Measurements from ENCODE around the gene PTPRD.

PTPRD gene

DNA sequence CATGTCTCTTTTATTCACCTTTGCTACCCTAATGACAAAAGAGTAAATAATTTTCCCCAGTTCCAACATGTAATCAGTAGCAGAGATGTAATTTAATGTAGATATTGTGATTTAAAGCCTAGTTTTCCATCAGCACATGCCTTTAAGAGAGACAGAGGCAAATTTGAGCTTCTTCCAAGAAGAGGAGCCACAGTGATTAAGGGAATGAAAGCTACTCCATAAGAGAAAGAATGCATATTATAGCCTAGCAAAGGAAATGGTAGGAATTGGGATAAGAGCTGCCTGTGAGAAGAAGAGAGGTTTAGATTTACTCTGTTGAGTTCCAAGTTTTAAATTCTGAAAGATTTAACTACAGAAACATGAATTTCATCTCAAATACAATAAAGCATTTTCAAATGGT is 2222.2 kb downstream of the PTPRD start:
- no peak for DNase-seq

DNA sequence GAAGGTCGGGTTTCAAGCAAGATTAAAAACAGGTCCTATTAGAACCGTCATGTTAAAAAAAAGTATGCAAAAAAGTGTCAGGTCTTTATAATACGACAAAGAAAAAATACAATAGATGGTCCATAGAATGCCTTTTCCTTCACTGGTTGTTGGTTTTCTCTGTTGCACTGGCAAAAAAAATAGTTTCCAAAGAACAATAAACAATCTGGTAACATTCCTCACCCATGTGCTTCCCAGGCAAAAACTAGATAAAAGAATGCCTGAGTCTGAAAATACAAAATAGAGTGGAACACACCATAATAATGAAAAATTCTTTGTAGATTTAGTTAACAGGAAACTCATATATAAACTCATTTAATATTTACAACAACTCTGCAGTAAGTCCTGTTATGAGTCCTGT is 2223.3 kb downstream of the PTPRD start:
- no peak for DNase-seq

DNA sequence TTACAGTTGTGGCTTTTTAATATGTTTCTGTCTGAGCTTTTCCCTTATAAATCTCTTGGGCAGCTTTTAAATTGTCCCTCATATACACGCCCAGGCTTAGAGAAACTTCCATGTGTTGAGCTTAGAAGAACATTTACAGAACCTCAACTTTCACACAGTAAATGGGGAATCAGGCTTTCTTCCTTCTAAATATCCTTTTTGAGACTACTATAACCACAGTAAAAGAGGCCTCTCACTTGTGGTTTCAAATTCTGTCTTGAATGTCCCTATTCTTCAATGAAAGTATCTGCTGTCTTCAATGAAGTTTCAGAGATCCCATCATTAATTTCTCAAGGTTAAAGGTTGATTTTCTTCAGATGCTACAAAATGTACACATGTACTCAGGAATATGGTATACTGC is 2224.7 kb downstream of the PTPRD start:
- DNase-seq, result no peak

DNA sequence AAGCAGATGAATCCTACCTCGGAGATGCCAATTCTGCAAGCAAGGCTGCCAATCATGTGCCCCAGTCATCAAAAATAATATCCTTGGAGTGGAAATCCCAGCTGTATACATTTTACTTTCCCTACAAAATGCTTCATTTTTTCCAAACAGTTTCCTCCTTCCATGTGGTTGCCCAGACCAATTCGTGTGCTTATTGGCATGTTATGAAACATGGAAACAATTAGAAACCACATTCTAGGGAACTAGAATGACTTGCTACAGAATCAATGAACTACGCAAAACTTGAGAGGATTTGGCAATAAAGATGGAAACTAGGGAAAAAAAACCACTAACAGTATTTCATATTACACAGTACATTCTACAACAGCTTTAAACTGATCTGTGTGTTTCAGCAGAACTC is 2228.7 kb downstream of the PTPRD start:
- no peak for DNase-seq

DNA sequence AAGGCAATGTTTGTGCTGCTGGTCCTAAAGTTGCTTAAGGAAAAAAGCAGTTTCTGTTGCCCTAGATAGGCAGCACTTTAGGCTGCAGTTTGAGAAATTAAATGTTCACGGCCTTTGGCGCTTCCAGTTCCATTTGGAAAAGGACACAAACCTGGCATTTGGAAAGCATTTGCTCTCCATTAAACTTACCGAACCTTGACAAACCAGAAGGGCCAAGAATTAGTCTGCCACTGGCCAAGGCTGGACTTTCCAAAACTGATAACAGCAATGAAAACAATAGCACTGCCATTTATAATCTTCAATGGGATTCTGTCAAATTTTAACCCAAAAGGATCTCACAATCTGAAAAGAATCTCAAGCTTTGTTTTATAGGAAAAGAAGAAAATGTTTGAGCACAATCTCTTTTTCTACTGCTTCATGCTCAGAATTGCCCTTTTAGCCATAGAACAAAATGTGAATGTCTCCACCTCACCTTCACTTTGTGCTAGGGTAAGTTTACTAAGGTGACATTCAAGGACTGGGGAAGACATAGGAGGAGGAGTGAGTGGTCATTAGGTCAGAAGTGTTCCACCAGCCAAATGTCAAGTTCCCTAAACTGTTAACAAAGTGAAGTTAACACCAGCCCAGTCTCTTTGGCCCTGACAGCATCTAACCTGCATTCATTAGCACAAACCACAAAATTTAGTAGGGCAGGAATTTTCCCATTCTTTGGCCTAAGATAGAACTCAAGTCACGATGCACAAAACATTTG is 2229.8 kb downstream of the PTPRD start:
- no peak for DNase-seq

DNA sequence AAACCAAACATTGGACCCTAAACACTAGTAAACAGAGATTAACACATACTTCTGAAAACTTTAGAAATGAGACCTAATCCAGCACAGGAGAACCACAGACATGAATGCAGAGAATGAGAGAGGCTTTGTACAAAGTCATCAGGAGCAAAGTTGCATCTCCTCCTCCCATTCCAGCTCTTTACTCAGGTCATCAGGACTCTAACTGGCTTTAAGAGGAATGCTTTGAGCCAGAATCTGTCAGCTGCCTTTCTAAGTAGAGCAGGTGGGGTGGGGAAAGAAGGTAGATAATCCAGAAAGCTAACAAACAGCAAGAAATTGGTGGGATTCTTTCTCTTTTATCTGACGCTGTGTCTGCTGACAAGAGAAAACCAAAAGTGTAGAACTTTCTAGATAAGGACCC is 2230.5 kb downstream of the PTPRD start:
- DNase-seq, result no peak

DNA sequence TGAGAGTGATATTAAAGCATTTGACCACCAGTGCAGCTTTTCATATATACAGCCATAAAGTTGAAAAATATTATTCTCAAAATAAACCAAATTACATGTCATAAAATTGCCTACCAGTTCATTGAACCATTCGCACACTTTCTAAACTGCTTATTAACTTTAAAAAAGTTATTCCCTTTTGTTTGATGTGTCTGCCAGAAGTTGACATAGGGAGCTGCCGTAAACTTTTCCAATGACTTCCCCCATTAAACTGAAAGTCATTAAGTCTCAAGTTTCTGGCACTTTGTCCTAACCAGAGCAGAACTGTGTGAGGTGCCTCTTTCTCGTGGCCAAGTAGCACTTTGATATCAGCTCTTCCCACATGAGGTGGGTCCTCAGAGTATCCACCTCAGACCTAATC is 2231.2 kb downstream of the PTPRD start:
- no peak for DNase-seq

DNA sequence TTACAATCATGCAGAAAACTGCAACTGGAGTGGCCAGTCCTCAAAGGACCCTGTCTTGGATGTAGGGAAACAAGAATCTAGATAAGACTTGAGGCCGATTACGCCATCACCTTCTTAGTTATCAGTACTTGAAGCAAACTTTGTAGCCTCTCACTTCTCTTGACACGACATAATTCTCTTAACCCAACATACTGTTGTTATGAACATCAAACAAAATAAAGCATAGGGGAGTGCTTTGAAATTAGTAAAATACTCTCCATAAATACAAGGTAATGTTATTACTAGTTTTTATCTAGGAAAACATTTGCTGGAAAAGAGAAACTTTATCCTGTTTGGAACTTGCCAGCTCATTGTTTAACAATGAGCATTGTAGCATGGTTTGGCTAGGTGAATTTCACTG is 2238.3 kb downstream of the PTPRD start:
- DNase-seq, result no peak

DNA sequence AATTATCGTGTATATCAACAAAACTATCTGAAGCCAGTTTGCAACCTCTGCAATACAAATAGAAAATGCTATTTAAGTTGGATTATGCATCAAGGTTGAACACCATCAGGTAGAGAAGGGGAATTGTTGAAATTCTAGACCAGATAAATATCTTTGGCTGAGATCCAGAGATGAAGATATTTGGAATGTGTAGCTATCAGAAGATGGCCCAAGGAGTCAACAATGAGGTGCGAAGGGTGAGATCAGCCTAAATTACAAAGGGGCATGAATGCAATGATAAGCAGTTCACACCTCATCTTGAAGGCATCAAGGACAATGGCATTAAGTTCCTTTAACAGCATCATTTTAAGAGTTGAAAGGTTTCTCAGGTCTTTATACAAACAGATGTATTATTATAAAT is 2241.1 kb downstream of the PTPRD start:
- DNase-seq, result no peak

DNA sequence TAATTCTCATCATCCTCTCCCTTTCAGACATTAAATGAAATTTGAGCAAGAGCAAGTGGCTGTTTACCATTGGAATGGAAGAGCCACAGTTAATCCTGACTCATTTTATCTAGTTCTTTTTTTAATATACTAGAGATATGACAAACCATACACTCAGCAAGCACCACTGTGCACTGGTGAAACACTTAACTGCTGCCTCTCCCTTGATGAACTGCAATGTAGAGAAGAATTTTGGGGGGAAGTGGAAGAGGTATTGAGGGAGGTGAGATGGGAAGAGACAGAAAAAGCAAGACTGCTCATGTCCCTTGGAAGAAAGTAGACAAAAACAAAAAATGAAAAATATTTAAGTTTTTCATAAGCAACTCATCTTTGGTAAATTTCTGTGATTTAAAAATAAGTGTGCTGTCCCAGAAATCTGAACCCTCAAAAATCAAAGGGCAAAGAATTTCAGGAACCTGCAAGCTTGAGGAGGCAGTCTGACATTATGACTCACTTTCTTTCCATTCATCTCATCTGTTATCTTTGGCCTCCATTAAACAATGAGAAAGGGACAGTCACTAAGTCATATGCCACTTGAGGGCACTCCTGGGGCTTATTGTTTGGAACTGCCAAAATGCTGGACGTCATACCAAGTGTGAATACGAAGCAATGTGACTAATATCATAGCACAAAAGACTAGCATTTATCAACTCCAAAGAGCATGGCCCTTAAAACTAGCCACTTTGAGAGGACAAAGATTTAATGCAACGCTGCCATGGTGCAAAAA is 2246.5 kb downstream of the PTPRD start:
- no peak for DNase-seq

DNA sequence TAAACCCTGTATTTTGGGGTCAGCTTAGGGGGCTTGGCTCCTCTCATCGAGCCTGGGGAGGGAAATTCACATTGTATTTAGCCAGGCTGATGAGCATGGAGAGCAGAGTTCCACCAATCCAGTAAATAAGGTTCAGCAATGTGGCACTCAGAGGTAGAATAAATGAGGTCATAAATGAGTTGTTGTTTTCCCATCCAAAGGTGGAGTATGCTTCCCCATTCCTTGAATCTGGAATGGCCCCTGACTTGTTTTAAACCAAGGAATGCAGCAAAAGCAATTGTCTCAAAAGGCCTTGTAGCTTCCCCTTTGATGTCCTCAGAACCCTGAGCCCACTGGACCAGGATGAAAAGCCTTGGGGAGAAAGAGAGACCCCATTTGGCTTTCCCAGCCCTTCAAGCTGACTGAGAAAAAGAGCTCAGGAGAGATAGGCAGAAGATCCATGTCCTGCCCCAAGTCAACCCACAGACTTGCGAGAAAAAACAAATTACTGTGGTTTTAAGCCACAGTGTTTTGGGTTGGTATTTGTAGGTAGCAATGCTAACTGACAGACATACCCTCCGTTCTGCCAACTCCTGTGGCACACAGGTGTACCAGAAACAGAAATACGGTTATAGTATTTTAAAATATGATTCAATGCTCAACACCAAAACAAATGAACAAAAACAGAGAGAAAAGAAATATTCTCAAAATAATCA is 2247.2 kb downstream of the PTPRD start:
- DNase-seq, result no peak

DNA sequence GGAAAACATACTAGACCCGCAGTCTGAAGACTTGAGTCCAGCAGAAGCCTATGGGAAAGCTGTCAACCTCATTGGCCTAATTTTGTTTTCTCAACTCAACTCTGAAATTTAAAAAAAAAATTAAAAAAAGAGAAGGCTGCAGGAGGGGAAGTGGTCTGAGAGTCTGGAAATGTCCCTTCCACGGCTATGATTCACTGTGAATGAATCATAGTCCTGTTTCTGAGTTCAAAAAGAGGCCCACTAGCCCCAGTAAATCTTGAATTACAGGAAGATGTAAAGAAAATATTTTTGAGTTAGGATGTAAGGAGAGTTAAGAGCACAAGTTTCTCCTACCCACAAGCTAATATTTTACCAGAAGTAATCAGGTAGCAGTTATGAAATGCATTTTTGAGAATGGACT is 2247.8 kb downstream of the PTPRD start:
- no peak for DNase-seq

DNA sequence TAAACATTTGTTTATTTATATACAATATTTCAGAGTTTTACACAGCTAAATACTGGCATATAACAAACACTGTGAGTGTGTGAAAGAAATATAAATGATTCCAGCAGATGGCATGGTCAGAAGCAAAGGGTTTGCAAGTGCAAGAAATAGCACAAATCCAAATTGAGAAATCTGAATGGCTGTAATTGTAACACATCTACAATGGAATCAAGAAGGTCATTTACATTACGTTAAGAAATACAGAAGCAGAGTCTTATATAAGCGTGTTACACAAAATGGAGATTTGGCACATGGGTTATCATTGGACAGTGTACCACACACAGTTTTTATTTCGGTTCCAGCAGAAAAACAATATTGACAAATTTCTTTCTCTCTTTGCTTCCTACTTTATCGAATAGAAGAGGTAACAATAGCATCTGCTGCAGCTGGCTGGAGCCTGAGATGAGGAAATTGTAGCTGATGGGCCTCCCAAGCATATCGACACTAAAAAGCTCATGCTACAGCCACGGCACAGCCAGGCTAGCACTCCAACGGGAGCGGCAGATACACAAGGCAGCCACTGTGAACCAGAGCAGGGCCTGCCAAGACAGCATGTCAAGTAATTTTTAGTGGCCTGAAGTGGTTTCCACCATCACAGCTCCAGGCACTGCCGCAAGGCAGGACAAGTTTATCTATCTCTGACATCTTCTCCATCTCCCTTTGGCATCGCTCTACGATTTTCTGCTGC is 2248.6 kb downstream of the PTPRD start:
- DNase-seq, result no peak

DNA sequence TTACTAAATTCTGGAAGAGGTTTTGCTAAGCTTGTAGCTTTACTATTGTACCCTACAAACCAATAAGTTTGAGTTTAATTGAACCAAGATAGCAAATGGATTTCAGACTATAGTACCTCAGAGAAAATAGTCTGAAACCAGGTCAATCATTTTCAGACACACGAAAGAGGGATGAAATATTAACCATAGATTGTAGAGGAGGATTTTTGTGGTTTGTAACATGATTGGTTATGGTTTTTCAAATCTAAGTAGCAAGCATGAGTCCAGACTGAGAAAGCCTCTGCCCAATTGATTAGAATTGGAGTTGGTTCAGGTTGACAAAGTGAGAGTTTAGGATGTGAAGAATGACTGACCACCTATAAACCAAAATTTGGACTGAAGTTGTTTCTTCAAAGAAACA is 2250.6 kb downstream of the PTPRD start:
- no peak for DNase-seq

DNA sequence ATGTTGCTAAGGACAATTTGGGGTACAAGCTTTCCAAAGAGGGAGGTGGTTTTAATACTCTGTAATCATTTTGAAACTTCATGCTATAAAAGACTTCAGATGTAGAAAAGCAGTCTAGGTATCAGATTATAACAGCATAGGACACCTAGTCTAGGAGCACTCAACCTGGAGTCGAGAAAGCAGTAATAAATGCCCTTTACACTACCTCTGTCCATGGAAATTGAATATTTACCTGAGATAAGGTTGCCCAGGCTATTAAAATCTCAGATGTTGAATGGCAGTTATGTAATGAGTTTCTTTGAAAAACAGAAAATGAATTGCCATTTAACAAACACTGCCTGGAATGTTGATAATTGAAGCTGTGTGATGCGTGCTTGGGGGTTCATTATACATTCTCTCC is 2251.4 kb downstream of the PTPRD start:
- DNase-seq, result no peak

DNA sequence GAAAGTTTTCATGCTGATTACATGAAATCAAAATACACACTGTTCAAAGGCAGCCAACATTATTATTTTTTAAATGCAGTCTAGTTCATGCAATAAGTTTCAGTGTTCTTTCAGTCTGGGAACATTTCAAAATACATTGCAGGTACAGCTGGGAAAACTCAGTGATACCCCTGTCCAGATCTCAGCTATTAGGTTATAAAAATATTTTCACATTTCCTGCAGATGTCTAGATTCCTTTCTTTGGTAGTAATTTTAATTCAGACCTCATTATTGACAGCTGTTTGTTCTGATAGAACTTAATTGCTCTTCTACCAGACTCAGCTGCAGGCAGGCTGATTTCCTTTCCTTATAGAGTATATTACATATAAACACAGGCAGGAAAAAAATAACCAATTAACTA is 2256.4 kb downstream of the PTPRD start:
- no peak for DNase-seq

DNA sequence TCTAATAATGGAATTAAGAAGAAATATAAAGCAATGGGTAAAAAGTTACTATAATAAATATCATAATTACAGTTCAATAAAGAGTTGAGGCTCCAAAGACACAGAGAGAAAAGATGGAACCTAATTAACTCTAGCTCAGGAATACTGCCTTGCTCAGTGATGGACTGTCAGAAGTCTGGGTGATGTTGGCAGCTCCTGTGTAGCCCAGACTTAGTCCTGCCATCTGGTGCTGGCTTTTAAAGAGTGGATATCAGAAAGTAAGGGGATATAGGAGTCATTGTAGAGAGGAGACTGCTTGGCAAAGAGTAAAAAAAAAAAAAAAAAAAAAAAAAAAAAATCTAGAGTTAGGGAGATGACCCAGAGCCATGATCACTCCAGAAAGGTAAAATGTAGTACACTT is 2261.4 kb downstream of the PTPRD start:
- DNase-seq, result no peak

DNA sequence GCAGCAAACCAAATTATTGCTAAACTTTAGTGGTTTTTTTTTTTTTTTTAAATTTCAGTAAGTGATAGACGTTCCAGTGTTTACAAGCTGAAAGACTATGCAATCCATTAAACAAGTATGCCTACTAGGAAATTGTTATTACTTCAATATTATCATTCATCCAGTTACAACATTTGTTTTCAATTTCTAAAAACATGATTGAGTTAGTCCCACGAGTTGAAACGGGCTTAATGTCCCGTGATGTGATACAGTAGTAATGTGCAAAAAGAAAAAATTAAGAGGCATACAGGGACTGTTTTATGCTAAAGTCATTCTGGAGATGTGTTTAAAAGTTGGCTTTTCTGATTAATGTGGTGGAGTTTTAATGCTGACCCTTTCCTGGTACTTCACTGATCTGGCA is 2262.9 kb downstream of the PTPRD start:
- no peak for DNase-seq

DNA sequence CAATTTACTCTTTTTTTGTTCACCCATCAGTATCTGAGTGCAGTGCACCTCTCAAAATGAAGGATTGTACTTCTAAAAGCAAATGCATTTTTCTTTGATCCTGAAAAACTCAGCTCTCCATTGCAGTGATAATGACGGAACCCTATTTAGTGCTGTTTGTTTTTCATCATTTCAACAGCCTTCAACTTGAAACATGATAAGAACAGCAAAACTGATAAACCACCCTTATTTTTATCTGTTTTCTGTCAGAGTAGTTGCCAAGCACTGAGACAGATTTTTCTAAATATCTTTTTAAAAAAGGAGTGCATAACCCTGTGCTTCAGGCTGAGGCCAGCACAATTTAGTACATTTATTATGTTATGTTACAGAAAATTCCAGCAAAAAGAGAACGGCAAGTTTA is 2263.4 kb downstream of the PTPRD start:
- no peak for DNase-seq

DNA sequence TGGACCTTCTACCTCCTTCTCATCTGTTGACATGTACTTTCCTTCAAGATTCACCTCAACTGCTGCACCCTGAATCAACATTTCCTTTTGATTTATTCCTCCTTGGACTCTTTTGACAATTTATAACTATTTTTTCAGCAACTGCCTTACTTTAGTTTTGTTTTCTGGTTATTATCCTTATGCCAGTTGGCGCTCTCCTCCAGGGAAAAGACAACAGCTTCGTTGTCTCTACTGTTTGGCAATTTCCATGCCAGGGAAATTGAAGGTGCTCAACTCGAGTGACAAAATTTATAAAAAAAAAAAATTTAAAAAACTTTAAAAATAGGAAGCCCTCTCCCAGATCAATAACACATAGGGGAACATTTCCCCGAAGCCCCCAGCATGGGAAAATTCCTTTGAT is 2264.0 kb downstream of the PTPRD start:
- no peak for DNase-seq

DNA sequence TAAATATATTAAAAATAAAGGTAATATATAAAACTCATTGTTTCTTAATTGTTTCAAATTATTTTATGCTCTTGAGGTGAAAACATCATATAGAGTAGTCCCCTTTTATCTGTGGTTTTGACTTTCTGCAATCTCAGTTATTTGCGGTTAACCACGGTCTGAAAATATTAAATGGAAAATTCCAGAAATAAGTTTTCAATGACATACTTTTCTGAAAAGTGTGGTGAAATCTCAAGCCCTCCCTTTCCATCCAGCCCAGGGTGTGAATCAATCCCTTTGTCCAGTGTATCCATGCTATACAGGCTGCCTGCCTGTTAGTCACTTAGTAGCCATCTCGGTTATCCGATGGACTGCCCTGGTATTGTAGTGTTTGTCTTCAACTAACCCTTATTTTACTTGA is 2266.5 kb downstream of the PTPRD start:
- no peak for DNase-seq

DNA sequence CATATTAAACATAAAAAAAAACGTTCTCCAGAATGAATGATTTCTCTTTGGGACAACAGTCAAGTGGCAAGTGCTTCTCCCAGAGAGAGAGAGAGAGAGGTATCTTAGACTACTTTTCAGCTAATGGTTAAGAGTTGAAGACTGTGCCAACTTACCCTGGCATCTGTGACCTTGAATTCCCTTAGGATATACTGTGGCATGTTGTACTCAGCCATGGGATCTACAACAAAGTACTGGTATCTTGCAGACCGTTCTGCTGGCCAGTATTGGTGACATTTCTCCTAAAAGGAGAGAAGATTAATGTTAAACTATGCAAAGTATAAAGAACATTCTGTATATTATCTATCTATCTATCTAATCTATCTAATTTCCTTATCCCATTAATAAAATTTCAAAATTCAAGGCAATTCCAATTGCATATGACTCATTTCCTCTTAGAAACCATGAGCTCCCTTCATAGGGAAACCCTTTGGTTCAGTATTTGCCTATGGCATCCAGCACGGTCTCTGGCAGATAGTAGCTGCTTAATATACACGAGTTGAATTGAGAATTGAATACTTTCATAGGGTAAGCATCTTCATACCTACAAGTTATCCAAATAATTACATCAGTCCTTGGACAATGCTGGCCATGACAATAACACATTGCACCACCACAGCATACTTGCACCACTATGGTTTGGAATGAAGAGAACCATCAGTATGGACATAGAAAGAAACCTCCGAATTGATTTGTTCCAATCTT is 2273.9 kb downstream of the PTPRD start:
- DNase-seq, result no peak
